ENCODE data around the gene KCNIP4. TPM values are rescaled to one million over a fixed set of nuclear protein-coding genes. Genes with fewer than 3 reads are reported as not detected.

KCNIP4 gene
- total RNA-seq, 3 donors from 2014 or later (not counting 1 experiment from before 2014, with no cell fraction given), result not detected

DNA sequence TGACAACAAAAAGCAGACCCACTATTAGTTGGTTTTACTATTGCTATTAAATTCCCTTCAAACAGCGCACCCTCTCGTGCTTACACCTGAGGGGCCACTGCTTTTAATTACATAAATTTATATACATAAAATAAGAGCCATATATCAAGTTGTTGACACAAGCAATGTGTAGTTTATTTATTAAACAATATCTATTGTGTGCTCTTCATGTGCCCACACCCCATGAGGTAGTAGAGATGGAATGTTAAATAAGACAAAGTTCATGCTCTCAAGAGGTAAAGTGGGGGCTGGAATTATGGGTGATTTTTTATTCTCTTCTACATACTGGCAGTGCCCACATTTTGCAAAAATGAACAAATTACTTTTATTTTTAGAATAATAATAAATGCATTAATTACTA, 47.3 kb downstream of the KCNIP4 start:
- no peaks in the 10 kb centered on the region for H3K36me3 Mint-ChIP-seq
- intact Hi-C loops (cut with micrococcal nuclease), result no loop called here
- TF ChIP-seq, protein P1, sequence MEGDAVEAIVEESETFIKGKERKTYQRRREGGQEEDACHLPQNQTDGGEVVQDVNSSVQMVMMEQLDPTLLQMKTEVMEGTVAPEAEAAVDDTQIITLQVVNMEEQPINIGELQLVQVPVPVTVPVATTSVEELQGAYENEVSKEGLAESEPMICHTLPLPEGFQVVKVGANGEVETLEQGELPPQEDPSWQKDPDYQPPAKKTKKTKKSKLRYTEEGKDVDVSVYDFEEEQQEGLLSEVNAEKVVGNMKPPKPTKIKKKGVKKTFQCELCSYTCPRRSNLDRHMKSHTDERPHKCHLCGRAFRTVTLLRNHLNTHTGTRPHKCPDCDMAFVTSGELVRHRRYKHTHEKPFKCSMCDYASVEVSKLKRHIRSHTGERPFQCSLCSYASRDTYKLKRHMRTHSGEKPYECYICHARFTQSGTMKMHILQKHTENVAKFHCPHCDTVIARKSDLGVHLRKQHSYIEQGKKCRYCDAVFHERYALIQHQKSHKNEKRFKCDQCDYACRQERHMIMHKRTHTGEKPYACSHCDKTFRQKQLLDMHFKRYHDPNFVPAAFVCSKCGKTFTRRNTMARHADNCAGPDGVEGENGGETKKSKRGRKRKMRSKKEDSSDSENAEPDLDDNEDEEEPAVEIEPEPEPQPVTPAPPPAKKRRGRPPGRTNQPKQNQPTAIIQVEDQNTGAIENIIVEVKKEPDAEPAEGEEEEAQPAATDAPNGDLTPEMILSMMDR (IDR thresholded peaks at IDR 0.05), result no peak

DNA sequence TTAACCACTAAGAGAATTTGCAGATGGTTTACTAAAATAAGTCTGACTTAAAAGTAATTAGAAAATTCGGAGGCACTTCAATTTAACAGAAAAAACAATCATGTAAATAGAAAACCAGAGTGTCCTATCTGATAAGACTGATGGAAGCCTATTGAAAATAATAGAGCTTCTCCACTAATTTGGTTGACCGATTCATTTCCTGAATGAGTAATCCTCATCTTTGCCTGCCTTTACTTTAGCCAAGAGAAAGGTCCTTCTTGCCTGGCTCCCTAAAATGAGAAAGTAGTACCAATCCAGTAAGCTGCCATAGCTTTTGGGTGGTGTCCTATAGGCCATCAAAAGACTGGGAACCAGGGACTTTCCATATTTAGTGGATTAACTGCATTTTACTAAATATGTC, 48.4 kb downstream of the KCNIP4 start:
- Mint-ChIP-seq H3K36me3 (no peaks in the 10 kb centered on the region), H3K27me3 (ENCODE audit: low read depth in 2 of 2) (no peaks in the 10 kb centered on the region), H3K9me3 (peaks cover 12 to 16% of the 10 kb centered on the region in 2 donors), H3K4me3 (no peak overlapping the region), H3K27ac (no peak overlapping the region), H3K4me1 (no peaks in the 10 kb centered on the region)
- peaks cover 6% of the 10 kb centered on the region for H3K9me3 ChIP-seq (ENCODE audit: control insufficient read depth, insufficient read depth, low read length)
- no peaks in the 10 kb centered on the region for H3K36me3 ChIP-seq (ENCODE audit: control insufficient read depth, insufficient read depth, low read length)
- no peaks in the 10 kb centered on the region for H3K27me3 ChIP-seq (ENCODE audit: control insufficient read depth, insufficient read depth, low read length)
- 100% methylated on average over 1 of the region's 2 CpGs for WGBS (ENCODE audit: insufficient coverage)
- DNase-seq (no peak), ATAC-seq (no peak)
- no peak overlapping the region for H3K27ac ChIP-seq (ENCODE audit: low read length)
- TF ChIP-seq, protein P1 (IDR thresholded peaks at IDR 0.05), result no peak
- intact Hi-C loops (cut with micrococcal nuclease), result no loop called here
- no peak overlapping the region for H3K4me3 ChIP-seq (ENCODE audit: low read length)
- no peaks in the 10 kb centered on the region for H3K4me1 ChIP-seq (ENCODE audit: control insufficient read depth, insufficient read depth, low read length)

More for the DNA sequence above, 47.3 kb downstream of the KCNIP4 start:
- H3K4me3 Mint-ChIP-seq, result no peak overlapping the region
- H3K4me1 Mint-ChIP-seq, result no peaks in the 10 kb centered on the region
- Histone ChIP-seq H3K27ac (ENCODE audit: low read length) (no peak overlapping the region), H3K4me3 (ENCODE audit: low read length) (no peak overlapping the region), H3K36me3 (ENCODE audit: control insufficient read depth, insufficient read depth, low read length) (no peaks in the 10 kb centered on the region), H3K27me3 (ENCODE audit: control insufficient read depth, insufficient read depth, low read length) (no peaks in the 10 kb centered on the region), H3K4me1 (ENCODE audit: control insufficient read depth, insufficient read depth, low read length) (no peaks in the 10 kb centered on the region), H3K9me3 (ENCODE audit: control insufficient read depth, insufficient read depth, low read length) (peaks cover 6% of the 10 kb centered on the region)
- no peak overlapping the region for H3K27ac Mint-ChIP-seq
- peaks cover 12 to 15% of the 10 kb centered on the region in 2 donors for H3K9me3 Mint-ChIP-seq
- no peaks in the 10 kb centered on the region for H3K27me3 Mint-ChIP-seq (ENCODE audit: low read depth in 2 of 2)
- DNase-seq (no peak), ATAC-seq (no peak)
- no CpG with 5 or more reads among the region's 2 CpGs for WGBS (ENCODE audit: insufficient coverage)

DNA sequence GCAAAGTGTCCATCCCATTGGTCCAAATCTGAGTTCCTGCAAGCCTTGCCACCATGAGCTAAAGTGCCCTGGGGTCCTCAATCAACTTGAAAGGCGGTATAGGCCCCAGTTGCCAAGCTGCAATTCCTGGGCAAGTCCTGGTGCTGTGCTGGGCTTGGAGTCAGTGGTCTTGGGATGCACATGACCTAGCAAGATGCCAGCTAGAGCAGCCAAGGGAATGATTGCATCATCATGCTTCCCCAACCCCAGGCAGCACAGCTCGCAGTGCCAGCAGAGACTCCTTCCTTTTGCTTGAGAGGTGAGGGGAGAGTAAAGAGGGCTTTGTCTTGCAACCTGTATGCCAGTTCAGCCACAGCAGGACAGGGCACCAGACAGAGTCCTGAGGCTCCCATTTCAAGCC, 50.5 kb downstream of the KCNIP4 start:
- H3K4me1 Mint-ChIP-seq, result no peaks in the 10 kb centered on the region
- ATAC-seq, result no peak
- peaks cover 7% of the 10 kb centered on the region for H3K36me3 Mint-ChIP-seq
- intact Hi-C loops (cut with micrococcal nuclease), result no loop called here
- peaks cover 16 to 23% of the 10 kb centered on the region in 2 donors for H3K9me3 Mint-ChIP-seq
- no peaks in the 10 kb centered on the region for H3K36me3 ChIP-seq (ENCODE audit: control insufficient read depth, insufficient read depth, low read length)
- H3K27ac ChIP-seq (ENCODE audit: low read length), result no peak overlapping the region
- H3K4me1 ChIP-seq (ENCODE audit: control insufficient read depth, insufficient read depth, low read length), result no peaks in the 10 kb centered on the region
- H3K4me3 ChIP-seq (ENCODE audit: low read length), result no peak overlapping the region
- no peak for DNase-seq
- WGBS (ENCODE audit: insufficient coverage), result 80% methylated on average over 2 of the region's 2 CpGs
- no peak overlapping the region for H3K27ac Mint-ChIP-seq
- H3K4me3 Mint-ChIP-seq, result no peak overlapping the region
- TF ChIP-seq, protein P1 (IDR thresholded peaks at IDR 0.05), result no peak
- peaks cover 6% of the 10 kb centered on the region for H3K9me3 ChIP-seq (ENCODE audit: control insufficient read depth, insufficient read depth, low read length)
- H3K27me3 ChIP-seq (ENCODE audit: control insufficient read depth, insufficient read depth, low read length), result no peaks in the 10 kb centered on the region
- H3K27me3 Mint-ChIP-seq (ENCODE audit: low read depth in 2 of 2), result no peaks in the 10 kb centered on the region

DNA sequence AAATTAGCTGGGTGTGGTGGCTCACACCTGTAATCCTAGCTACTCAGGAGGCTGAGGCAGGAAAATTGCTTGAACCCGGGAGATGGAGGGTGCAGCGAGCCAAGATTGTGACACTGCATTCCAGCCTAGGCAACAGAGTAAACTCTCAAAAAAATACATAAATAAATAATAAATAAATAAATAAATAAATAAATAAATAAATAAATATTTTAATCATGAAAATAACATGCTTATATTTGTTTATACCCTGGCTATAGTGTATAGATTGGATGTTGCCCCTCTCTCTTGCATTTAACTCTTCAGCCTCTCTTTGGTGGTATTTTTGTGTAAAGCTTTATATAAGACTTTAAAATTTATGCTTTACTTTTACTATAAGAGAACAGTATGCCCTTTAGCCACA, 51.8 kb downstream of the KCNIP4 start:
- H3K4me3 Mint-ChIP-seq, result no peak overlapping the region
- Histone ChIP-seq H3K4me3 (ENCODE audit: low read length) (no peak overlapping the region), H3K27ac (ENCODE audit: low read length) (no peak overlapping the region), H3K27me3 (ENCODE audit: control insufficient read depth, insufficient read depth, low read length) (no peaks in the 10 kb centered on the region), H3K9me3 (ENCODE audit: control insufficient read depth, insufficient read depth, low read length) (peaks cover 6% of the 10 kb centered on the region), H3K36me3 (ENCODE audit: control insufficient read depth, insufficient read depth, low read length) (no peaks in the 10 kb centered on the region), H3K4me1 (ENCODE audit: control insufficient read depth, insufficient read depth, low read length) (no peaks in the 10 kb centered on the region)
- intact Hi-C loops (cut with micrococcal nuclease), result no loop called here
- H3K27me3 Mint-ChIP-seq (ENCODE audit: low read depth in 2 of 2), result no peaks in the 10 kb centered on the region
- 92% methylated on average over 2 of the region's 2 CpGs for WGBS (ENCODE audit: insufficient coverage)
- TF ChIP-seq, protein P1 (IDR thresholded peaks at IDR 0.05), result no peak
- DNase-seq (no peak), ATAC-seq (no peak)
- H3K27ac Mint-ChIP-seq, result no peak overlapping the region
- peaks cover 7% of the 10 kb centered on the region for H3K36me3 Mint-ChIP-seq
- H3K9me3 Mint-ChIP-seq, result peaks cover 13 to 21% of the 10 kb centered on the region in 2 donors
- no peaks in the 10 kb centered on the region for H3K4me1 Mint-ChIP-seq
